Thyroid gland (tissue), 4 donors: Measurements from ENCODE around the gene PIK3C2B.

Experiments used
- POLR2A ChIP-seq, 2 donors: fragments of 450-650 bp; IDR thresholded peaks; one replicate each; pipeline ENCODE4 v1.6.1; 2017; ENCODE audit warnings: antibody characterized with exemption in 2 of 2, mild to moderate bottlenecking in 2 of 2, moderate library complexity in 1 of 2
- TF ChIP-seq, protein P1 (sequence below), 6 experiments: fragments of 200-600 bp in 3 of 6; fragments of 450-650 bp in 3 of 6; sonication (generic) in 3 of 6; IDR thresholded peaks; one replicate each; pipeline ENCODE4 v1.5.1; 2016 to 2019; ENCODE audit warnings: antibody characterized with exemption in 6 of 6, mild to moderate bottlenecking in 2 of 6, inconsistent platforms in 1 of 6, moderate library complexity in 1 of 6

GRCh38 chr1:204468206-204468605, 26.4 kb downstream of the PIK3C2B start:
- no peak for TF ChIP-seq POLR2A (IDR thresholded peaks at IDR 0.05)
- TF ChIP-seq, protein P1, sequence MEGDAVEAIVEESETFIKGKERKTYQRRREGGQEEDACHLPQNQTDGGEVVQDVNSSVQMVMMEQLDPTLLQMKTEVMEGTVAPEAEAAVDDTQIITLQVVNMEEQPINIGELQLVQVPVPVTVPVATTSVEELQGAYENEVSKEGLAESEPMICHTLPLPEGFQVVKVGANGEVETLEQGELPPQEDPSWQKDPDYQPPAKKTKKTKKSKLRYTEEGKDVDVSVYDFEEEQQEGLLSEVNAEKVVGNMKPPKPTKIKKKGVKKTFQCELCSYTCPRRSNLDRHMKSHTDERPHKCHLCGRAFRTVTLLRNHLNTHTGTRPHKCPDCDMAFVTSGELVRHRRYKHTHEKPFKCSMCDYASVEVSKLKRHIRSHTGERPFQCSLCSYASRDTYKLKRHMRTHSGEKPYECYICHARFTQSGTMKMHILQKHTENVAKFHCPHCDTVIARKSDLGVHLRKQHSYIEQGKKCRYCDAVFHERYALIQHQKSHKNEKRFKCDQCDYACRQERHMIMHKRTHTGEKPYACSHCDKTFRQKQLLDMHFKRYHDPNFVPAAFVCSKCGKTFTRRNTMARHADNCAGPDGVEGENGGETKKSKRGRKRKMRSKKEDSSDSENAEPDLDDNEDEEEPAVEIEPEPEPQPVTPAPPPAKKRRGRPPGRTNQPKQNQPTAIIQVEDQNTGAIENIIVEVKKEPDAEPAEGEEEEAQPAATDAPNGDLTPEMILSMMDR (IDR thresholded peaks at IDR 0.05) = no peak
